ENCODE data around the gene MACROD2. TPM values are rescaled to one million over a fixed set of nuclear protein-coding genes. Genes with fewer than 3 reads are reported as not detected.
"Not testable (repeated sequence)": the region's sequence is repeated elsewhere in the genome, so short reads cannot be mapped to it uniquely, and the experiment has no call there.

Gene MACROD2
- not detected in 2 replicates for total RNA-seq

- Mint-ChIP-seq H3K4me1 (ENCODE audit: low read depth) (no peaks in the 10 kb centered on the region), H3K27me3 (ENCODE audit: insufficient read depth) (peaks cover 13% of the 10 kb centered on the region)
These were observed at the start of gene MACROD2 for GRCh38 chr20:13995086-13995665. Gene MACROD2, plus strand, starts transcription at chr20:13995516.

DNA sequence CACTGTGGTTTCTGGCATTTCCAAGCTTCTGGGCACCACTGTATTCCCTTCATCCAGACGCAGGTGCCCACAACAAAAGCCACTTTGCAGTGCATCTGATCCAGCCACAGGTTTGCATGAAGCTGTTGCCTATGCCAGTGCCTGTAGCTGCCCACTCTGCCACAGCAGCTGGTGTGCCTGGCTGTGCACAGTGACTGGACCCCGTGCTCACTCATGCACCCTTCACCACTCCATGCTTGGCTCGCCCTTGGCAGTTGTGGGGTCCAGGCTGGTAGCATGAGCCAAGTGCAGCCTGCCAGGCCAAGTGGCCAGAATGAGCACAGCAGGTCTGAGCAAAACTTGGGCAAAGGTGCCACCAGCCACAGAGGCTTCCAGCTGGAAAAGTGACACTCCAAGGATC lies 47.6 kb upstream of the MACROD2 start:
- no peaks in the 10 kb centered on the region for H3K27me3 Mint-ChIP-seq (ENCODE audit: insufficient read depth)
- H3K9me3 Mint-ChIP-seq: no peaks in the 10 kb centered on the region
- intact Hi-C loops (cut with micrococcal nuclease): no loop called here
- H3K4me1 Mint-ChIP-seq (ENCODE audit: low read depth): no peaks in the 10 kb centered on the region
- no peaks in the 10 kb centered on the region for H3K36me3 Mint-ChIP-seq (ENCODE audit: low read depth)
- H3K4me3 Mint-ChIP-seq: no peak overlapping the region
- DNase-seq (ENCODE audit: low spot score): no peak
- no peak overlapping the region for H3K27ac Mint-ChIP-seq

More at GRCh38 chr20:13995086-13995665, at the start of gene MACROD2:
- peak; percentile 0 for DNase-seq (ENCODE audit: low spot score)
- peaks cover 13% of the 10 kb centered on the region for H3K9me3 Mint-ChIP-seq
- intact Hi-C loops (cut with micrococcal nuclease): no loop called here
- peak within 1 kb of the TSS; percentile 20 for H3K4me3 Mint-ChIP-seq
- H3K36me3 Mint-ChIP-seq (ENCODE audit: low read depth): no peaks in the 10 kb centered on the region
- no peak within 1 kb of the TSS for H3K27ac Mint-ChIP-seq

GRCh38 chr20:13953227-13953626 lies 42.1 kb upstream of the MACROD2 start:
- no peaks in the 10 kb centered on the region for H3K4me1 Mint-ChIP-seq (ENCODE audit: low read depth)
- no peak overlapping the region for H3K27ac Mint-ChIP-seq
- no peaks in the 10 kb centered on the region for H3K36me3 Mint-ChIP-seq (ENCODE audit: low read depth)
- no peaks in the 10 kb centered on the region for H3K27me3 Mint-ChIP-seq (ENCODE audit: insufficient read depth)
- intact Hi-C loops (cut with micrococcal nuclease): no loop called here
- DNase-seq (ENCODE audit: low spot score): no peak
- H3K4me3 Mint-ChIP-seq: no peak overlapping the region
- no peaks in the 10 kb centered on the region for H3K9me3 Mint-ChIP-seq

DNA sequence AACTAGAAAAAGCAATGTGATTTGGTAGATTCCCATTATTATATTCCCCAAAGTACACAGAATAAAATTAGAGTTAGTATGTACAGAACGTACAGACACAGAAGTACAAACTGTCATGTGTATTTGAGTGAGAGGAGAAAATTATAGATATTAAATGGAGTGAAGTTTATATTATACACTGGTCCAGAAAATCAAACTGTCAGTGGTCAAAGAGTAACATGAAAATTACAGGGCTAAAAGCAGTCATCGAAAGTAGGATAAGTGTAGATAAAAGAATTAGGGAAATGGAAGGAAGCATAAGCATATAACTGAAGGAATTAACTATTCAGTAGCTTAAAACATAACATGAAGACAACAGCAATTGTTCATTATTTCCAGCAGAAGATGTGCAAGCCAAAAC lies 35.2 kb upstream of the MACROD2 start:
- Mint-ChIP-seq H3K27me3 (ENCODE audit: insufficient read depth) (no peaks in the 10 kb centered on the region), H3K4me3 (no peak overlapping the region), H3K4me1 (ENCODE audit: low read depth) (no peaks in the 10 kb centered on the region), H3K36me3 (ENCODE audit: low read depth) (no peaks in the 10 kb centered on the region), H3K27ac (no peak overlapping the region), H3K9me3 (peaks cover 6% of the 10 kb centered on the region)
- intact Hi-C loops (cut with micrococcal nuclease): no loop called here
- no peak for DNase-seq (ENCODE audit: low spot score)

DNA sequence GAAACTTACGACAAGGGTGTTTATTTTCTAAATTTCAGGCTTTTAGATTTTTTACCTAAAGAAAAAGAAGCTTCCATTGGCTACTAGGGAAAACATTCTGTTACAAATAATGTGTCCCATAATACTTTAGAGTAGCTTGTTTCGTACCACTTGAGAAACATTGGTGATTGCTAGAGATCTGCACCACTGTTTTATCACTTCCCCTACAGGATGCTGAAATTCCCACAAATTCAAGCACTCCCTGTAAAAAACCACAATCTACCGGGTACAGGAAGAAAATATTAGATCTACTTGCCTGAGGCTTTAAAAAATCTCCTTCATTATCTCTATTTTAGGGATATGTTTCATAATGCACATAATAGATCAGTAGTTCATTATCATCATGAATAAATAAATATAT lies 34.8 kb upstream of the MACROD2 start:
- Mint-ChIP-seq H3K27ac (no peak overlapping the region), H3K4me3 (no peak overlapping the region), H3K9me3 (peaks cover 7% of the 10 kb centered on the region), H3K4me1 (ENCODE audit: low read depth) (no peaks in the 10 kb centered on the region), H3K36me3 (ENCODE audit: low read depth) (no peaks in the 10 kb centered on the region), H3K27me3 (ENCODE audit: insufficient read depth) (no peaks in the 10 kb centered on the region)
- no peak for DNase-seq (ENCODE audit: low spot score)
- intact Hi-C loops (cut with micrococcal nuclease): no loop called here

DNA sequence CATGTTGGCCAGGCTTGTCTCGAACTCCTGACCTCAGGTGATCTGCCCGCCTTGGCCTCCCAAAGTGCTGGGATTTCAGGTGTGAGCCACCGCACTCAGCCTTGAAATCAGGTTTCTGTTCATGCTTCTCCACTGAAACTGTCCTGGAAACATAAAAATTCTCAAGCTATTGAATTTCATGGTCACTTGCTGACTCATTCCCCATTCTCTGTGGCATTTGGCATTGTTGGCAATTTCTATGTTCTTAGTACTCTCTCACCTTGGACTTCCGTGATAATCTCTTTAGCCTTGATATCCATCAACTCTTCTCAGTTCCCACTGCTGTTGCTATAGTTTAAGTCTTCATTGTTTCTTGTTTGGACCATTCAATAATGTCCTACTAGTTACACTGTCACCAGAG lies 11.1 kb upstream of the MACROD2 start:
- no peak overlapping the region for H3K4me3 Mint-ChIP-seq

GRCh38 chr20:13990465-13990864 lies 4.9 kb upstream of the MACROD2 start, which contains the start of gene SEL1L2:
Gene SEL1L2, minus strand, starts transcription at chr20:13990614. Its CDS starts 80 bp downstream, at chr20:13990534.
- H3K4me3 Mint-ChIP-seq: no peak within 1 kb of the TSS
- H3K9me3 Mint-ChIP-seq: peaks cover 16% of the 10 kb centered on the region
- intact Hi-C loops (cut with micrococcal nuclease): no loop called here
- no peaks in the 10 kb centered on the region for H3K27me3 Mint-ChIP-seq (ENCODE audit: insufficient read depth)
- no peak within 1 kb of the TSS for H3K27ac Mint-ChIP-seq
- no peak for DNase-seq (ENCODE audit: low spot score)
- H3K4me1 Mint-ChIP-seq (ENCODE audit: low read depth): no peaks in the 10 kb centered on the region
- H3K36me3 Mint-ChIP-seq (ENCODE audit: low read depth): no peaks in the 10 kb centered on the region

More for the DNA sequence above, 11.1 kb upstream of the MACROD2 start:
- Mint-ChIP-seq H3K36me3 (ENCODE audit: low read depth) (no peaks in the 10 kb centered on the region), H3K9me3 (peaks cover 7% of the 10 kb centered on the region), H3K27me3 (ENCODE audit: insufficient read depth) (no peaks in the 10 kb centered on the region), H3K4me1 (ENCODE audit: low read depth) (no peaks in the 10 kb centered on the region), H3K27ac (no peak overlapping the region)
- intact Hi-C loops (cut with micrococcal nuclease): no loop called here
- no peak for DNase-seq (ENCODE audit: low spot score)

DNA sequence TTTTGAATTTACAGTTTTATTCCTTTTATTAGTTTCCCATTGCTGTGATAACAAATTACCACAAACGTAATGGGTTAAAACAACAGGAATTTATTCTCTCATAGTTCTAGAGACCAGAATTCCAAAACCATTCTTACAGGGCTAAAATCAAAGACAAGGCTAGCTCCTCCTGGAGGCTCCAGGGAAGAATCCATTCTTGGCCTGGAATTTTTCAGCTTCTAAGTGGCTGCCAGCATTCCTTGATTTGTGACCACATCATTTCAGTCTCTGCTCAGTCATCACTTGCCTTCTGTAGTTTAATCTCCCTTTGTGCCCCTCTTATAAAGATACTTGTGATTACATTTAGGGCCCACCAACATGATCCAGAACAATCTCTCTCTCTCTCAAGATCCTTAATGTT lies 4.0 kb upstream of the MACROD2 start:
- intact Hi-C loops (cut with micrococcal nuclease): no loop called here
- no peaks in the 10 kb centered on the region for H3K4me1 Mint-ChIP-seq (ENCODE audit: low read depth)

DNA sequence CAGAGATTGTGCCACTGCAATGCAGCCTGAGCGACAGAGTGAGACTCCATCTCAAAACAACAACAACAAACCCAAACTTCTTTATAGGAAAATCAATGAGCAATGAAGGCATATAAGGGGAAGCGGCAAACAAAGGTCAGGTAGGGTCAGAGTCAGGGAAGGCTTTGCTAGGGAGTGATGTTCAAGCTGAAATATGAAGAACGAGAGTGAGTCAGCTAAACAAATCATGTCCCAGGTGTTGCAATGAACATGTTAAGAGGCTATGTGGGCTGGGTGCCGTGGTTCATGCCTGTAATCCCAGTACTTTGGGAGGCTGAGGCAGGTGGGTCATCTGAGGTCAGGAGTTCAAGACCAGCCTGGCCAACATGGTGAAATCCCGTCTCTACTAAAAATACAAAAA lies 3.4 kb upstream of the MACROD2 start:
- intact Hi-C loops (cut with micrococcal nuclease); H3K27me3 Mint-ChIP-seq (ENCODE audit: insufficient read depth); DNase-seq (ENCODE audit: low spot score); H3K36me3 Mint-ChIP-seq (ENCODE audit: low read depth); H3K4me3 Mint-ChIP-seq; H3K4me1 Mint-ChIP-seq (ENCODE audit: low read depth); H3K27ac Mint-ChIP-seq: not testable (repeated sequence)
- H3K9me3 Mint-ChIP-seq: peaks cover 13% of the 10 kb centered on the region

More for the DNA sequence above, 4.0 kb upstream of the MACROD2 start:
- DNase-seq (ENCODE audit: low spot score): no peak
- Mint-ChIP-seq H3K4me3 (no peak overlapping the region), H3K9me3 (peaks cover 15% of the 10 kb centered on the region), H3K27me3 (ENCODE audit: insufficient read depth) (peaks cover 3% of the 10 kb centered on the region), H3K36me3 (ENCODE audit: low read depth) (no peaks in the 10 kb centered on the region), H3K27ac (no peak overlapping the region)

DNA sequence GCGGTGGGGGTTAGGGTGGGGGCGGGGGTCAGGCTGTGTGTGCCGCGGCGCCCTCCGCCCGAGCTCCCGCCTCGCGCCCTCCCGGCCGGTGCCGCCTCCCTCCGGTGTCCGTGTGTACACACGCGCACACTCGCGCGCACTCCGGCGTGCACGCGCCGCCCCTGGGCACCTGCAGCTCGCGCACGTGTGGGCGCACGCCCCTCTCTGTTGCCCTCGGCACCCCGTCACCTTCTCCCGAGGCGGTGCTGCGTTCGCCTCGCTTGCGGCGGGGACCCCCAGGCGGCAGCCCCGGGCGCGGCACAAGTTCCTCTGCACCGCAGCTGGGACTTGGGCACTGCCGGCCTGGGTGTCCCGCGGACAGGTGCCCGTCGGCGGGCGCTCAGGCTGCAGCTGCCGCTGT lies 525 bp downstream of the MACROD2 start:
- H3K27me3 Mint-ChIP-seq (ENCODE audit: insufficient read depth): peaks cover 13% of the 10 kb centered on the region
- H3K27ac Mint-ChIP-seq: no peak overlapping the region
- H3K36me3 Mint-ChIP-seq (ENCODE audit: low read depth): no peaks in the 10 kb centered on the region
- no peak overlapping the region for H3K4me3 Mint-ChIP-seq
- no peaks in the 10 kb centered on the region for H3K4me1 Mint-ChIP-seq (ENCODE audit: low read depth)
- intact Hi-C loops (cut with micrococcal nuclease): no loop called here
- peaks cover 13% of the 10 kb centered on the region for H3K9me3 Mint-ChIP-seq
- no peak for DNase-seq (ENCODE audit: low spot score)

DNA sequence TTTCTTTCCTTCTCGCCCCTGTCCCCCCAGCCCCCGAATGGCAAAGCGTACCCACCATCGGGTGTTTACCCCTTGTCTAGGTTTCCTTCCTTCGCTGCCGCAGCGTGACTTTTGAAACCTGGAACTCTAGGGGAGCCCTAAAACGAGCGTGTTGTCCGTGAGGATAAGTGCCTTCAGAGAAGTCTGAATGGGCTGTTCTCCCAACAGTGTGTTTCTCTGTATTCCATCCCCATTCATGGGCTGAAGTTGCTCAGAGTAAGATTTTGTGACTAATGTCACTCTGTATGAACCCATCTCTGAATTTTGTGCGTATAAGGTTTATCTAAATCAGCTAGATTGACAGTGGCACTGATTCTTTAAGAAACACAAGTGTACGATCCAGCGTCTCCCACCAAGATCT lies 949 bp downstream of the MACROD2 start:
- Mint-ChIP-seq H3K9me3 (peaks cover 13% of the 10 kb centered on the region), H3K4me3 (peak overlapping the region; percentile 20), H3K36me3 (ENCODE audit: low read depth) (no peaks in the 10 kb centered on the region), H3K4me1 (ENCODE audit: low read depth) (no peaks in the 10 kb centered on the region), H3K27ac (no peak overlapping the region), H3K27me3 (ENCODE audit: insufficient read depth) (peaks cover 13% of the 10 kb centered on the region)
- no peak for DNase-seq (ENCODE audit: low spot score)
- intact Hi-C loops (cut with micrococcal nuclease): no loop called here

GRCh38 chr20:14000917-14001316 lies 5.6 kb downstream of the MACROD2 start:
- H3K27me3 Mint-ChIP-seq (ENCODE audit: insufficient read depth): peaks cover 13% of the 10 kb centered on the region
- no peaks in the 10 kb centered on the region for H3K9me3 Mint-ChIP-seq
- H3K36me3 Mint-ChIP-seq (ENCODE audit: low read depth): no peaks in the 10 kb centered on the region
- intact Hi-C loops (cut with micrococcal nuclease): no loop called here
- no peak for DNase-seq (ENCODE audit: low spot score)
- no peak overlapping the region for H3K27ac Mint-ChIP-seq
- H3K4me3 Mint-ChIP-seq: no peak overlapping the region
- no peaks in the 10 kb centered on the region for H3K4me1 Mint-ChIP-seq (ENCODE audit: low read depth)

- intact Hi-C loops (cut with micrococcal nuclease): no loop called here
- Mint-ChIP-seq H3K27ac (no peak overlapping the region), H3K27me3 (ENCODE audit: insufficient read depth) (no peaks in the 10 kb centered on the region), H3K36me3 (ENCODE audit: low read depth) (no peaks in the 10 kb centered on the region), H3K9me3 (no peaks in the 10 kb centered on the region), H3K4me3 (no peak overlapping the region), H3K4me1 (ENCODE audit: low read depth) (no peaks in the 10 kb centered on the region)
- no peak for DNase-seq (ENCODE audit: low spot score)
These were observed 10.7 kb downstream of the MACROD2 start for GRCh38 chr20:14005996-14006395.

GRCh38 chr20:14009208-14009607 lies 13.9 kb downstream of the MACROD2 start:
- no peak overlapping the region for H3K4me3 Mint-ChIP-seq
- intact Hi-C loops (cut with micrococcal nuclease): no loop called here
- H3K4me1 Mint-ChIP-seq (ENCODE audit: low read depth): no peaks in the 10 kb centered on the region
- H3K27me3 Mint-ChIP-seq (ENCODE audit: insufficient read depth): no peaks in the 10 kb centered on the region
- H3K36me3 Mint-ChIP-seq (ENCODE audit: low read depth): no peaks in the 10 kb centered on the region
- no peaks in the 10 kb centered on the region for H3K9me3 Mint-ChIP-seq
- DNase-seq (ENCODE audit: low spot score): no peak
- no peak overlapping the region for H3K27ac Mint-ChIP-seq
